ENCODE results near the gene PTPRK. TPM values are rescaled to one million over a fixed set of nuclear protein-coding genes. Genes with fewer than 3 reads are reported as not detected.
"Not testable (repeated sequence)": the region's sequence is repeated elsewhere in the genome, so short reads cannot be mapped to it uniquely, and the experiment has no call there.

Gene PTPRK
- total RNA-seq, 1 donor from 2014 or later: 50.3 TPM

- Mint-ChIP-seq H3K36me3 (ENCODE audit: unreplicated experiment) (no peaks in the 10 kb centered on the region), H3K9me3 (ENCODE audit: unreplicated experiment) (no peaks in the 10 kb centered on the region), H3K4me1 (ENCODE audit: low read depth, unreplicated experiment) (no peaks in the 10 kb centered on the region), H3K27ac (ENCODE audit: unreplicated experiment) (no peak overlapping the region), H3K4me3 (ENCODE audit: unreplicated experiment) (no peak overlapping the region), H3K27me3 (ENCODE audit: unreplicated experiment) (no peaks in the 10 kb centered on the region)
- no peak for DNase-seq
- TF ChIP-seq CTCF (IDR thresholded peaks at IDR 0.05; ENCODE audit: partially characterized antibody, unreplicated experiment): no peak
Measured at GRCh38 chr6:127990074-127990473, 530.3 kb downstream of the PTPRK start.

GRCh38 chr6:127980996-127981395 is 539.4 kb downstream of the PTPRK start:
- no peaks in the 10 kb centered on the region for H3K27me3 Mint-ChIP-seq (ENCODE audit: unreplicated experiment)
- H3K27ac Mint-ChIP-seq (ENCODE audit: unreplicated experiment): peak overlapping the region; percentile 59
- no peak for TF ChIP-seq CTCF (IDR thresholded peaks at IDR 0.05; ENCODE audit: partially characterized antibody, unreplicated experiment)
- H3K4me3 Mint-ChIP-seq (ENCODE audit: unreplicated experiment): no peak overlapping the region
- H3K4me1 Mint-ChIP-seq (ENCODE audit: low read depth, unreplicated experiment): peaks cover 9% of the 10 kb centered on the region
- H3K9me3 Mint-ChIP-seq (ENCODE audit: unreplicated experiment): no peaks in the 10 kb centered on the region
- DNase-seq: no peak
- H3K36me3 Mint-ChIP-seq (ENCODE audit: unreplicated experiment): no peaks in the 10 kb centered on the region

GRCh38 chr6:127978185-127978584 is 542.2 kb downstream of the PTPRK start:
- not testable (repeated sequence) for H3K36me3 Mint-ChIP-seq (ENCODE audit: unreplicated experiment); H3K27ac Mint-ChIP-seq (ENCODE audit: unreplicated experiment); H3K9me3 Mint-ChIP-seq (ENCODE audit: unreplicated experiment); H3K4me1 Mint-ChIP-seq (ENCODE audit: low read depth, unreplicated experiment); H3K4me3 Mint-ChIP-seq (ENCODE audit: unreplicated experiment); H3K27me3 Mint-ChIP-seq (ENCODE audit: unreplicated experiment); DNase-seq

- TF ChIP-seq CTCF (IDR thresholded peaks at IDR 0.05; ENCODE audit: partially characterized antibody, unreplicated experiment): no peak
- H3K36me3 Mint-ChIP-seq (ENCODE audit: unreplicated experiment): no peaks in the 10 kb centered on the region
Measured at GRCh38 chr6:127976796-127977195, 543.6 kb downstream of the PTPRK start.

GRCh38 chr6:127976111-127976510 is 544.3 kb downstream of the PTPRK start:
- Mint-ChIP-seq H3K36me3 (ENCODE audit: unreplicated experiment) (no peaks in the 10 kb centered on the region), H3K4me3 (ENCODE audit: unreplicated experiment) (no peak overlapping the region), H3K27me3 (ENCODE audit: unreplicated experiment) (no peaks in the 10 kb centered on the region), H3K4me1 (ENCODE audit: low read depth, unreplicated experiment) (peaks cover 3% of the 10 kb centered on the region), H3K9me3 (ENCODE audit: unreplicated experiment) (no peaks in the 10 kb centered on the region), H3K27ac (ENCODE audit: unreplicated experiment) (no peak overlapping the region)
- no peak for TF ChIP-seq CTCF (IDR thresholded peaks at IDR 0.05; ENCODE audit: partially characterized antibody, unreplicated experiment)
- DNase-seq: no peak

More at GRCh38 chr6:127976796-127977195, 543.6 kb downstream of the PTPRK start:
- H3K27me3 Mint-ChIP-seq (ENCODE audit: unreplicated experiment): no peaks in the 10 kb centered on the region
- H3K27ac Mint-ChIP-seq (ENCODE audit: unreplicated experiment): no peak overlapping the region
- no peak for DNase-seq
- no peaks in the 10 kb centered on the region for H3K9me3 Mint-ChIP-seq (ENCODE audit: unreplicated experiment)
- no peak overlapping the region for H3K4me3 Mint-ChIP-seq (ENCODE audit: unreplicated experiment)
- peaks cover 6% of the 10 kb centered on the region for H3K4me1 Mint-ChIP-seq (ENCODE audit: low read depth, unreplicated experiment)

GRCh38 chr6:127972815-127973214 is 547.6 kb downstream of the PTPRK start:
- no peak for TF ChIP-seq CTCF (IDR thresholded peaks at IDR 0.05; ENCODE audit: partially characterized antibody, unreplicated experiment)
- no peak for DNase-seq
- Mint-ChIP-seq H3K4me1 (ENCODE audit: low read depth, unreplicated experiment) (no peaks in the 10 kb centered on the region), H3K36me3 (ENCODE audit: unreplicated experiment) (no peaks in the 10 kb centered on the region), H3K9me3 (ENCODE audit: unreplicated experiment) (no peaks in the 10 kb centered on the region), H3K27me3 (ENCODE audit: unreplicated experiment) (no peaks in the 10 kb centered on the region), H3K27ac (ENCODE audit: unreplicated experiment) (no peak overlapping the region), H3K4me3 (ENCODE audit: unreplicated experiment) (no peak overlapping the region)

All from glutamatergic neuron (in vitro differentiated cells).